NCI-H510A treated with DMSO at 0.1 percent for 48 hours (cell line): Measurements from ENCODE around the gene DLD.
"Not testable (repeated sequence)": the region's sequence is repeated elsewhere in the genome, so short reads cannot be mapped to it uniquely, and the experiment has no call there.

ENCODE experiments used
- DNase-seq: peaks from one replicate; lab custom pipeline; 2025; lab: John Stamatoyannopoulos, UW

DLD gene

GRCh38 chr7:107874605-107875446, 16.2 kb upstream of the DLD start:
- peak; percentile 28 for DNase-seq

GRCh38 chr7:107876916-107877315, 14.1 kb upstream of the DLD start:
- no peak for DNase-seq

- no peak for DNase-seq
Measured at GRCh38 chr7:107877731-107878382, 13.1 kb upstream of the DLD start.

GRCh38 chr7:107878636-107879035, 12.3 kb upstream of the DLD start:
- no peak for DNase-seq

- peak; percentile 27 for DNase-seq
Measured at GRCh38 chr7:107879400-107880035, 11.5 kb upstream of the DLD start.

GRCh38 chr7:107882766-107883165, 8.2 kb upstream of the DLD start:
- DNase-seq, result no peak

- no peak for DNase-seq
Measured at GRCh38 chr7:107884066-107884818, 6.7 kb upstream of the DLD start.

GRCh38 chr7:107887827-107888226, 3.2 kb upstream of the DLD start:
- DNase-seq, result not testable (repeated sequence)

GRCh38 chr7:107889992-107890391, 991 bp upstream of the DLD start:
- DNase-seq, result no peak

GRCh38 chr7:107890493-107890961, 456 bp upstream of the DLD start:
- DNase-seq, result peak; percentile 70

GRCh38 chr7:107891636-107892366, 818 bp downstream of the DLD start:
- no peak for DNase-seq

- DNase-seq, result not testable (repeated sequence)
Measured at GRCh38 chr7:107892367-107892741, 1.4 kb downstream of the DLD start.

GRCh38 chr7:107898997-107899594, 8.1 kb downstream of the DLD start:
- DNase-seq, result no peak

- DNase-seq, result no peak
Measured at GRCh38 chr7:107900496-107901015, 9.6 kb downstream of the DLD start.

- DNase-seq, result no peak
Measured at GRCh38 chr7:107902381-107902780, 11.4 kb downstream of the DLD start.

- no peak for DNase-seq
Measured at GRCh38 chr7:107907790-107908189, 16.8 kb downstream of the DLD start.

GRCh38 chr7:107909445-107909844, 18.5 kb downstream of the DLD start:
- DNase-seq, result no peak

- DNase-seq, result no peak
Measured at GRCh38 chr7:107911981-107912380, 21.0 kb downstream of the DLD start.

- DNase-seq, result no peak
Measured at GRCh38 chr7:107913851-107914250, 22.9 kb downstream of the DLD start.

GRCh38 chr7:107914831-107915230, 23.8 kb downstream of the DLD start:
- DNase-seq, result no peak

GRCh38 chr7:107915541-107915940, 24.6 kb downstream of the DLD start:
- DNase-seq, result no peak
